Mesothelial cell of epicardium (in vitro differentiated cells): ENCODE measurements around the gene OR6C1. TPM values are rescaled to one million over a fixed set of nuclear protein-coding genes. Genes with fewer than 3 reads are reported as not detected.
"Not testable (repeated sequence)": the region's sequence is repeated elsewhere in the genome, so short reads cannot be mapped to it uniquely, and the experiment has no call there.

Experiments
- DNase-seq, 2 experiments: peaks; one replicate each; pipeline ENCODE4 v3.0.0; 2021; ENCODE audit warnings: low spot score in 2 of 2; ENCODE audit not compliant: unreplicated experiment in 2 of 2
- H3K27ac Mint-ChIP-seq: 2 replicates; pipeline ENCODE4 v1.8.0; 2021; ENCODE audit warnings: mixed read lengths
- H3K27me3 Mint-ChIP-seq: 2 replicates; pipeline ENCODE4 v1.8.0; 2021; ENCODE audit warnings: low read depth, mixed read lengths
- H3K36me3 Mint-ChIP-seq: 2 replicates; pipeline ENCODE4 v1.8.0; 2021; ENCODE audit warnings: mixed read lengths
- H3K4me1 Mint-ChIP-seq: 2 replicates; pipeline ENCODE4 v1.8.0; 2021; ENCODE audit warnings: mixed read lengths
- H3K4me3 Mint-ChIP-seq: 2 replicates; pipeline ENCODE4 v1.8.0; 2021; ENCODE audit warnings: mild to moderate bottlenecking, moderate library complexity, mixed read lengths
- H3K9me3 Mint-ChIP-seq: 2 replicates; pipeline ENCODE4 v1.8.0; 2021; ENCODE audit warnings: mixed read lengths
- total RNA-seq: library from RNA; stranded (reverse); gene quantifications from 3 replicates; pipeline ENCODE4 v1.2.1, GENCODE V29; 2021
- TF ChIP-seq, protein P1 (sequence below): fragments of 200-600 bp; sonication (generic); IDR thresholded peaks from one replicate; pipeline ENCODE4 v1.5.0; 2021; ENCODE audit warnings: antibody characterized with exemption; ENCODE audit not compliant: unreplicated experiment

OR6C1 gene
- total RNA-seq, 1 donor from 2014 or later, result not detected

DNA sequence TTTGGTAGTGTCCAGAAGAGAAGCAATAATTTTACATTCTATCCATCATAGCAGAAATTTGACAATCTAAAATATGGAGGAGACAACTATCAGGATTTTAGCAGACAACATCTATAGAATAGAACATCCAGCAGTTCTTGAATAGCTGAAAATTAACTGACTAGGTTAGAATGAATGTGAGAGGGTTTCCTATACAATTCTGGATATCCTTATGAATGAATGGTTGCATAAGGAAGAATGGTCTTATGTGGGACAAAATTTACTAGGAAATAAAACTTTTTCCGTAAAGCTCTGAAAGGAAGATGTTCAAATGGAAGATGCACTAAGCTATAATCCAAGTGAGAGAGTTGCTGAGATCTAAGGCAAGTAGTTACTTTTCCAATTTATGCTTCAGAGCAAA lies 16.3 kb downstream of the OR6C1 start, which contains the start of gene OR6C3:
Gene OR6C3 (plus strand): TSS at position 301 of the 400 bp plus-strand sequence. CDS start 955 bp downstream, outside the sequence.
- Mint-ChIP-seq H3K36me3 (no peaks in the 10 kb centered on the region), H3K9me3 (no peaks in the 10 kb centered on the region), H3K4me1 (no peaks in the 10 kb centered on the region), H3K27me3 (no peaks in the 10 kb centered on the region), H3K4me3 (no peak within 1 kb of the TSS), H3K27ac (no peak within 1 kb of the TSS)
- DNase-seq, result no peak
- TF ChIP-seq, protein P1, sequence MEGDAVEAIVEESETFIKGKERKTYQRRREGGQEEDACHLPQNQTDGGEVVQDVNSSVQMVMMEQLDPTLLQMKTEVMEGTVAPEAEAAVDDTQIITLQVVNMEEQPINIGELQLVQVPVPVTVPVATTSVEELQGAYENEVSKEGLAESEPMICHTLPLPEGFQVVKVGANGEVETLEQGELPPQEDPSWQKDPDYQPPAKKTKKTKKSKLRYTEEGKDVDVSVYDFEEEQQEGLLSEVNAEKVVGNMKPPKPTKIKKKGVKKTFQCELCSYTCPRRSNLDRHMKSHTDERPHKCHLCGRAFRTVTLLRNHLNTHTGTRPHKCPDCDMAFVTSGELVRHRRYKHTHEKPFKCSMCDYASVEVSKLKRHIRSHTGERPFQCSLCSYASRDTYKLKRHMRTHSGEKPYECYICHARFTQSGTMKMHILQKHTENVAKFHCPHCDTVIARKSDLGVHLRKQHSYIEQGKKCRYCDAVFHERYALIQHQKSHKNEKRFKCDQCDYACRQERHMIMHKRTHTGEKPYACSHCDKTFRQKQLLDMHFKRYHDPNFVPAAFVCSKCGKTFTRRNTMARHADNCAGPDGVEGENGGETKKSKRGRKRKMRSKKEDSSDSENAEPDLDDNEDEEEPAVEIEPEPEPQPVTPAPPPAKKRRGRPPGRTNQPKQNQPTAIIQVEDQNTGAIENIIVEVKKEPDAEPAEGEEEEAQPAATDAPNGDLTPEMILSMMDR, result no peak

DNA sequence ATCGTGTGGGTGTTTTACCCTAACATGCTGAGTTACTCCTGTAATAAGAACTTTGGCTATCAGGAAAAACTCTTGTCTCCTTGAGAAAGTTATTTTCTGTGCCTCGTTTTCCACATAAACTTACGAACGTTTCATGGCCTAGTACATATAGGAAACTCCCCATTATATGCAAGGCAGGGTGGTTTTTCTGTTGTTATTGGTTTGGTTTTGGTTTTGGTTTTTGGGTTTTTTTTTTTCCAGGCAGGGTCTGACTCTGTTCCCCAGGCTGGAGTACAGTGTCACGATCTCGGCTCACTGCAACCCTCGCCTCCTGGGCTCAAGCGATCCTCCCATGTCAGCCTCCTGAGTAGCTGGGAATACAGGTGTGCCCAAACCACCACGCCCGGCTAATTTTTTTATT lies 21.9 kb downstream of the OR6C1 start:
- TF ChIP-seq, protein P1, result no peak
- H3K4me3 Mint-ChIP-seq, result no peak overlapping the region
- no peak overlapping the region for H3K27ac Mint-ChIP-seq
- DNase-seq, result no peak
- H3K4me1 Mint-ChIP-seq, result no peaks in the 10 kb centered on the region
- H3K9me3 Mint-ChIP-seq, result no peaks in the 10 kb centered on the region
- no peaks in the 10 kb centered on the region for H3K27me3 Mint-ChIP-seq
- no peaks in the 10 kb centered on the region for H3K36me3 Mint-ChIP-seq

DNA sequence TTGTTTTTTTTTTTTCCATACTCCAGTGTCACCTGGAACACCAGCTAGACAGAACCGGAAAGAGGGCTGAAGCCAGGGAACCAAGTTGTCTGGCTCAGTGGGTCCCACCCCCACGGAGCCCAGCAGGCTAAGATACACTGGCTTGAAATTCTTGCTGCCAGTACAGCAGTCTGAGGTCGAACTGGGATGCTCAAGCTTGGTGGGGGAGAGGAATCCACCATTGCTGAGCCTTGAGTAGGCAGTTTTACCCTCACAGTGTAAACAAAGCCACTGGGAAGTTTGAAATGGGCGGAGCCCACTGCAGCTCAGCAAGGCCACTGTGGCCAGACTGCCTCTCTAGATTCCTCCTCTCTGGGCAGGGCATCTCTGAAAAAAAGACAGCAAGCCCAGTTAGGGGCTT lies 41.2 kb downstream of the OR6C1 start:
- H3K9me3 Mint-ChIP-seq, H3K4me1 Mint-ChIP-seq, H3K27ac Mint-ChIP-seq, H3K36me3 Mint-ChIP-seq, H3K4me3 Mint-ChIP-seq, DNase-seq: not testable (repeated sequence)
- H3K27me3 Mint-ChIP-seq, result peaks cover 13% of the 10 kb centered on the region

DNA sequence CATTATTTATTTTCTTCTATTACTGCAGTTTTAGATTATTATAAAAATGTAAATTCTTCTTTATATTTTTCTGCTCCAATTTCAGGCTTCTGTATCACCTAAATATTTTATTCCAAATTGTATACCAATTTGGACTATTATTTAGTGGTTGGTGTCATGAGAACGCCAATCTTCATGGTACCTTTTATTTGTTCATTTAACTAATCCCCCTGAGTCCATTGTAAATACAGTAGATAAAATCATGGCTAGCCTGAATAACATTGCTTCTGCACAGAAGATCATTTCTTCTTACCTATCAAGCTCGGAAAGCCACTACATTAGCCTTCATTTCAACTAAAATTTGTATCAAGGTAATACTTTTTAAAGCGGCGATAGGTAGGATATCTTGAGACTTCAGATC lies 48.5 kb downstream of the OR6C1 start, which contains the start of gene OR6C75:
Gene OR6C75 (plus strand): TSS at position 301 of the 400 bp plus-strand sequence. CDS start 2,136 bp downstream, outside the sequence.
- H3K27me3 Mint-ChIP-seq, result peaks cover 6% of the 10 kb centered on the region
- TF ChIP-seq, protein P1, result no peak

DNA sequence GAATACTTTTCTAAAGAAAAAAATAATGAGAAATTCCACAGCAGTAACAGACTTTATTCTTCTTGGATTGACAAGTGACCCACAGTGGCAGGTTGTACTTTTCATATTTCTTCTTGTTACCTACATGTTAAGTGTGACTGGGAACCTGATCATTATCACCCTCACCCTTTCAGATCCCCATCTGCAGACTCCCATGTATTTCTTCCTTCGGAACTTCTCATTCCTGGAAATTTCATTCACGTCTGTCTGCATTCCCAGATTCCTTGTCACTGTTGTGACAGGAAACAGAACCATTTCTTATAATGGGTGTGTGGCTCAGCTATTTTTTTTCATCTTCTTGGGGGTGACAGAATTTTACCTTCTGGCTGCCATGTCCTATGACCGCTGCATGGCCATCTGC lies 50.9 kb downstream of the OR6C1 start:
- Mint-ChIP-seq H3K4me3 (no peak overlapping the region), H3K9me3 (no peaks in the 10 kb centered on the region), H3K27ac (no peak overlapping the region), H3K36me3 (no peaks in the 10 kb centered on the region), H3K27me3 (peaks cover 4% of the 10 kb centered on the region), H3K4me1 (no peaks in the 10 kb centered on the region)
- DNase-seq, result no peak
- TF ChIP-seq, protein P1, result no peak

More for the DNA sequence above, 48.5 kb downstream of the OR6C1 start, which contains the start of gene OR6C75:
- H3K36me3 Mint-ChIP-seq, result no peaks in the 10 kb centered on the region
- no peak within 1 kb of the TSS for H3K4me3 Mint-ChIP-seq
- no peaks in the 10 kb centered on the region for H3K9me3 Mint-ChIP-seq
- no peak for DNase-seq
- H3K27ac Mint-ChIP-seq, result no peak within 1 kb of the TSS
- H3K4me1 Mint-ChIP-seq, result no peaks in the 10 kb centered on the region

Other genes starting within 250 kb of the OR6C1 start
- gene OR9K2, start 187.9 kb upstream of the OR6C1 start, total RNA-seq, result not detected in 3 replicates
- gene OR10A7, start 93.3 kb upstream of the OR6C1 start, total RNA-seq, result not detected in 3 replicates
- gene OR6C74, start 69.7 kb upstream of the OR6C1 start, total RNA-seq, result not detected in 3 replicates
- gene OR6C6, start 17.8 kb upstream of the OR6C1 start, total RNA-seq, result not detected in 3 replicates
- not detected in 3 replicates for gene OR6C3, start 16.4 kb downstream of the OR6C1 start, total RNA-seq
- gene OR6C75, start 48.6 kb downstream of the OR6C1 start, total RNA-seq, result not detected in 3 replicates
- gene OR6C65, start 86.2 kb downstream of the OR6C1 start, total RNA-seq, result not detected in 3 replicates
- gene OR6C76, start 111.9 kb downstream of the OR6C1 start, total RNA-seq, result not detected in 3 replicates
- gene OR6C2, start 129.7 kb downstream of the OR6C1 start, total RNA-seq, result not detected in 3 replicates
- not detected in 3 replicates for gene OR6C70, start 155.8 kb downstream of the OR6C1 start, total RNA-seq
- not detected in 3 replicates for gene OR6C68, start 178.0 kb downstream of the OR6C1 start, total RNA-seq
- gene OR6C4, start 235.3 kb downstream of the OR6C1 start, total RNA-seq, result not detected in 3 replicates